Measurements from ENCODE around the gene C3orf62.
"Not testable (repeated sequence)": the region's sequence is repeated elsewhere in the genome, so short reads cannot be mapped to it uniquely, and the experiment has no call there.

The C3orf62 gene

GRCh38 chr3:49238274-49239127, 38.5 kb downstream of the C3orf62 start:
- Histone ChIP-seq H3K4me1 (ENCODE audit: low read length) (peaks cover 24% of the 10 kb centered on the region), H3K9me3 (ENCODE audit: insufficient read depth, low read length) (peaks cover 13% of the 10 kb centered on the region), H4K20me1 (ENCODE audit: insufficient read depth, low read length) (no peaks in the 10 kb centered on the region), H3K4me3 (ENCODE audit: low read length) (peak overlapping the region; percentile 52), H3K36me3 (replicated peaks; ENCODE audit: low read depth, low read length) (peaks cover 7% of the 10 kb centered on the region), H3K9ac (ENCODE audit: low read length) (peak overlapping the region; percentile 63), H3K79me2 (ENCODE audit: low read length) (no peaks in the 10 kb centered on the region), H2AFZ (ENCODE audit: low read depth, low read length) (peak overlapping the region; percentile 12; the same call in 1 of the 2 replicates), H3K27ac (ENCODE audit: low read length) (peak overlapping the region; percentile 90), H3K4me2 (ENCODE audit: low read length) (peak overlapping the region; percentile 62), H3K27me3 (ENCODE audit: low read depth, low read length) (no peaks in the 10 kb centered on the region)
- TF ChIP-seq EZH2phosphoT487 (IDR thresholded peaks at IDR 0.05; ENCODE audit: low read depth) (no peak), CTCF (IDR thresholded peaks at IDR 0.05; ENCODE audit: low read depth, low read length) (no peak)

GRCh38 chr3:49237344-49237743, 39.7 kb downstream of the C3orf62 start:
- Histone ChIP-seq H3K27ac (ENCODE audit: low read length) (peak overlapping the region; percentile 90; the same call in 1 of the 2 replicates), H3K79me2 (ENCODE audit: low read length) (no peaks in the 10 kb centered on the region)

DNA sequence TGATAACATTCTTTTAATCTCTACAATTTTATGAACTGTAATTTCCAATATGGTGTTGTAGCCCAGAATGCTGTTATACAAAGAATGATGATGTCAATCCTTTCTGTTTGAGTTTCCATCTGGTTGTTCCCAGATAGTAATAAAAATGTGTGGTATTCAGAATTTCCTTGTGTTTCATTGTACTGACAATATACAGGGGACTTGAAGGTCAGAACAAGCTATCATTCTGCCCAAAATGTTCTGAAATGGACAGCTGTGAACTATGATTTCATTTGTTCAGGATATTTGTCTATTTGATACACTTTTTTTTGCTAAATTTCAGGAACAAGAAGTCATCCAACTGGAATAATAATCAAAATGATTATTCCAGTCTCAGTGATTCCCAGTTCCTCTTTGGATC, 40.8 kb downstream of the C3orf62 start:
- Histone ChIP-seq H3K9ac (ENCODE audit: low read length) (no peak overlapping the region), H3K36me3 (replicated peaks; ENCODE audit: low read depth, low read length) (peaks cover 7% of the 10 kb centered on the region), H3K4me1 (ENCODE audit: low read length) (peaks cover 24% of the 10 kb centered on the region), H3K27me3 (ENCODE audit: low read depth, low read length) (no peaks in the 10 kb centered on the region), H3K4me3 (ENCODE audit: low read length) (no peak overlapping the region), H2AFZ (ENCODE audit: low read depth, low read length) (no peak overlapping the region), H3K4me2 (ENCODE audit: low read length) (no peak overlapping the region), H4K20me1 (ENCODE audit: insufficient read depth, low read length) (no peaks in the 10 kb centered on the region), H3K9me3 (ENCODE audit: insufficient read depth, low read length) (peaks cover 24% of the 10 kb centered on the region), H3K79me2 (ENCODE audit: low read length) (no peaks in the 10 kb centered on the region), H3K27ac (ENCODE audit: low read length) (no peak overlapping the region)
- TF ChIP-seq EZH2phosphoT487 (IDR thresholded peaks at IDR 0.05; ENCODE audit: low read depth) (no peak), CTCF (IDR thresholded peaks at IDR 0.05; ENCODE audit: low read depth, low read length) (no peak)

More at GRCh38 chr3:49237344-49237743, 39.7 kb downstream of the C3orf62 start:
- Histone ChIP-seq H3K9ac (ENCODE audit: low read length) (no peak overlapping the region), H3K4me2 (ENCODE audit: low read length) (no peak overlapping the region), H3K4me1 (ENCODE audit: low read length) (peaks cover 24% of the 10 kb centered on the region), H4K20me1 (ENCODE audit: insufficient read depth, low read length) (no peaks in the 10 kb centered on the region), H3K9me3 (ENCODE audit: insufficient read depth, low read length) (peaks cover 22% of the 10 kb centered on the region), H3K27me3 (ENCODE audit: low read depth, low read length) (no peaks in the 10 kb centered on the region), H3K4me3 (ENCODE audit: low read length) (no peak overlapping the region), H3K36me3 (replicated peaks; ENCODE audit: low read depth, low read length) (peaks cover 7% of the 10 kb centered on the region), H2AFZ (ENCODE audit: low read depth, low read length) (no peak overlapping the region)
- no peak for TF ChIP-seq CTCF (IDR thresholded peaks at IDR 0.05; ENCODE audit: low read depth, low read length)
- no peak for TF ChIP-seq EZH2phosphoT487 (IDR thresholded peaks at IDR 0.05; ENCODE audit: low read depth)

DNA sequence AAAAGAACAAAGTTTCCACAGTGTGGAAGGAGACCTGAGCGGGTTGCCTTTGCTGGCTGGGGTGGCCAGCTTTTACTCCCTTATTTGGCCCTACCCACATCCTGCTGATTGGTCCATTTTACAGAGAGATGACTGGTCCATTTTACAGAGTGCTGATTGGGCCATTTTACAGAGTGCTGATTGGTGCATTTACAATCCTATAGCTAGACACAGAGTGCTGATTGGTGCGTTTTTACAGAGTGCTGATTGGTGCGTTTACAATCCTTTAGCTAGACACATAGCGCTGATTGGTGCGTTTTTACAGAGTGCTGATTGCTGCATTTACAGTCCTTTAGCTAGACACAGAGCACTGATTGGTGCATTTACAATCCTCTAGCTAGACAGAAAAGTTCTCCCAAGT, 48.2 kb downstream of the C3orf62 start:
- H3K36me3 ChIP-seq (replicated peaks; ENCODE audit: low read depth, low read length); H4K20me1 ChIP-seq (ENCODE audit: insufficient read depth, low read length); H3K4me3 ChIP-seq (ENCODE audit: low read length); H3K9ac ChIP-seq (ENCODE audit: low read length); H3K27ac ChIP-seq (ENCODE audit: low read length); H3K79me2 ChIP-seq (ENCODE audit: low read length); H2AFZ ChIP-seq (ENCODE audit: low read depth, low read length); H3K27me3 ChIP-seq (ENCODE audit: low read depth, low read length); H3K4me1 ChIP-seq (ENCODE audit: low read length); H3K4me2 ChIP-seq (ENCODE audit: low read length): not testable (repeated sequence)
- H3K9me3 ChIP-seq (ENCODE audit: insufficient read depth, low read length) = peaks cover 27% of the 10 kb centered on the region; the same call in 1 of the 2 replicates

All from OCI-LY3 (cell line).